HepG2 (cell line): ENCODE data around the gene CYRIA.

Experiments
- CTCF ChIP-seq: sonication (generic); formaldehyde crosslinking; IDR thresholded peaks from 2 replicates; pipeline ENCODE4 v1.5.0; 2020; ENCODE audit warnings: mild to moderate bottlenecking, missing genetic modification reagents, moderate library complexity
- EP300 ChIP-seq, 3 experiments: sonication (generic) in 1 of 3; formaldehyde crosslinking in 1 of 3; IDR thresholded peaks; 2 replicates each; pipeline versions ENCODE4 v1.5.1 to v1.6.1; 2011 to 2020; ENCODE audit warnings: low read depth in 2 of 3, low read length in 2 of 3, borderline replicate concordance in 1 of 3, improper control_type of control experiment in 1 of 3, mild to moderate bottlenecking in 1 of 3, missing genetic modification reagents in 1 of 3, moderate library complexity in 1 of 3
- GATA4 ChIP-seq: sonication (generic); IDR thresholded peaks from 2 replicates; pipeline ENCODE4 v1.6.1; 2016; ENCODE audit warnings: antibody characterized with exemption, low read depth, borderline replicate concordance
- NR3C1 ChIP-seq: sonication (generic); formaldehyde crosslinking; IDR thresholded peaks from 2 replicates; pipeline ENCODE4 v1.4.0; 2020; ENCODE audit warnings: missing genetic modification reagents
- POLR2G ChIP-seq: fragments of 200-400 bp; formaldehyde crosslinking; IDR thresholded peaks from 2 replicates; pipeline ENCODE4 v1.6.1; 2018; ENCODE audit warnings: mild to moderate bottlenecking, low read depth, low read length, moderate library complexity
- TAF15 ChIP-seq: fragments of 200-400 bp; formaldehyde crosslinking; IDR thresholded peaks from one replicate; pipeline ENCODE4 v1.6.1; 2018; ENCODE audit warnings: mild to moderate bottlenecking, low read depth, low read length; ENCODE audit not compliant: poor library complexity, severe bottlenecking
- ZBTB8A ChIP-seq: sonication (generic); formaldehyde crosslinking; IDR thresholded peaks from 2 replicates; pipeline ENCODE4 v1.4.0; 2020; ENCODE audit warnings: mild to moderate bottlenecking, low read depth, missing genetic modification reagents, borderline replicate concordance
- ZNF75D ChIP-seq: sonication (generic); formaldehyde crosslinking; IDR thresholded peaks from 2 replicates; pipeline ENCODE4 v1.8.1; 2023; ENCODE audit warnings: missing genetic modification reagents, mild to moderate bottlenecking, borderline replicate concordance

GRCh38 chr2:16680304-16680703, 14.7 kb upstream of the CYRIA start:
- TF ChIP-seq NR3C1 (CRISPR knock-in tag), result no peak
- TF ChIP-seq POLR2G, result no peak
- no peak for TF ChIP-seq EP300 (IDR thresholded peaks at IDR 0.05; ENCODE audit: low read depth in 2 of 2, low read length in 2 of 2)
- TF ChIP-seq EP300 (CRISPR knock-in tag; IDR thresholded peaks at IDR 0.05; ENCODE audit: borderline replicate concordance), result no peak
- TF ChIP-seq TAF15, result no peak
- TF ChIP-seq GATA4, result no peak
- TF ChIP-seq ZBTB8A, result no peak
- no peak for TF ChIP-seq ZNF75D (CRISPR knock-in tag)
- no peak for TF ChIP-seq CTCF (CRISPR knock-in tag)
